Neural progenitor cell (in vitro differentiated cells): Measurements from ENCODE around the gene SLC35C1.

Experiments
- CTCF ChIP-seq: fragments of 200-600 bp; sonication (generic); IDR thresholded peaks from 2 replicates; pipeline ENCODE4 v1.5.1; 2017; ENCODE audit warnings: antibody characterized with exemption, mild to moderate bottlenecking
- EZH2 ChIP-seq: fragments of 200-600 bp; sonication (generic); IDR thresholded peaks from 2 replicates; pipeline ENCODE4 v1.6.1; 2017; ENCODE audit warnings: antibody characterized with exemption, mild to moderate bottlenecking, moderate library complexity

- TF ChIP-seq CTCF (no peak), EZH2 (no peak)
Observed at GRCh38 chr11:45811109-45811435, 6.1 kb downstream of the SLC35C1 start.
